Astrocyte (in vitro differentiated cells and primary cell): ENCODE data around the gene PIR. TPM values are rescaled to one million over a fixed set of nuclear protein-coding genes. Genes with fewer than 3 reads are reported as not detected.

ENCODE experiments used
- DNase-seq: peaks from one replicate; pipeline ENCODE4 v3.0.0-alpha.2; 2010; ENCODE audit warnings: low read depth
- FAIRE-seq: peaks from 2 replicates; lab custom pipeline; 2011; peaks lifted over from hg19 to GRCh38; lab: Jason Lieb, UNC
- H2AFZ ChIP-seq: 2 replicates; pipeline ENCODE4 v1.6.0; 2012; ENCODE audit warnings: low read depth, low read length, inconsistent platforms
- H3K27ac ChIP-seq: 2 replicates; pipeline ENCODE4 v1.5.1; 2011; ENCODE audit warnings: low read depth, low read length, inconsistent platforms
- H3K27me3 ChIP-seq: 2 replicates; pipeline ENCODE4 v1.6.0; 2011; ENCODE audit warnings: low read length, inconsistent platforms; ENCODE audit not compliant: insufficient read depth
- H3K36me3 ChIP-seq: 2 replicates; pipeline ENCODE4 v1.5.1; 2011; ENCODE audit warnings: low read length, inconsistent platforms; ENCODE audit not compliant: insufficient read depth
- H3K4me1 ChIP-seq: 2 replicates; pipeline ENCODE4 v1.5.1; 2011; ENCODE audit warnings: low read length, inconsistent platforms; ENCODE audit not compliant: insufficient read depth
- H3K4me2 ChIP-seq: 2 replicates; pipeline ENCODE4 v1.6.0; 2012; ENCODE audit warnings: low read length, inconsistent platforms
- H3K4me3 ChIP-seq: 2 replicates; pipeline ENCODE4 v1.5.1; 2011; ENCODE audit warnings: low read depth, mild to moderate bottlenecking, low read length, inconsistent platforms; ENCODE audit not compliant: insufficient read depth
- H3K79me2 ChIP-seq: 2 replicates; pipeline ENCODE4 v1.6.0; 2012; ENCODE audit warnings: mild to moderate bottlenecking, low read length, inconsistent platforms; ENCODE audit not compliant: insufficient read depth
- H3K9ac ChIP-seq: 2 replicates; pipeline ENCODE4 v1.6.0; 2012; ENCODE audit warnings: mild to moderate bottlenecking, low read length, inconsistent platforms
- H3K9me3 ChIP-seq: 2 replicates; pipeline ENCODE4 v1.5.1; 2012; ENCODE audit warnings: low read depth, mild to moderate bottlenecking, low read length, inconsistent platforms; ENCODE audit not compliant: insufficient read depth
- H4K20me1 ChIP-seq: 2 replicates; pipeline ENCODE4 v1.6.0; 2012; ENCODE audit warnings: low read length, inconsistent platforms; ENCODE audit not compliant: insufficient read depth
- H3K27ac Mint-ChIP-seq: one replicate; pipeline ENCODE4 v1.8.0; 2021; ENCODE audit warnings: mild to moderate bottlenecking, mixed read lengths; ENCODE audit not compliant: unreplicated experiment
- H3K27me3 Mint-ChIP-seq: one replicate; pipeline ENCODE4 v1.8.0; 2021; ENCODE audit warnings: low read depth, mixed read lengths; ENCODE audit not compliant: unreplicated experiment
- H3K36me3 Mint-ChIP-seq: one replicate; pipeline ENCODE4 v1.8.0; 2021; ENCODE audit warnings: low read depth, mixed read lengths; ENCODE audit not compliant: unreplicated experiment
- H3K4me1 Mint-ChIP-seq: one replicate; pipeline ENCODE4 v1.8.0; 2021; ENCODE audit warnings: low read depth, mixed read lengths; ENCODE audit not compliant: unreplicated experiment
- H3K4me3 Mint-ChIP-seq: one replicate; pipeline ENCODE4 v1.8.0; 2021; ENCODE audit warnings: mild to moderate bottlenecking, moderate library complexity, mixed read lengths; ENCODE audit not compliant: unreplicated experiment
- H3K9me3 Mint-ChIP-seq: one replicate; pipeline ENCODE4 v1.8.0; 2021; ENCODE audit warnings: mild to moderate bottlenecking, mixed read lengths; ENCODE audit not compliant: unreplicated experiment
- CTCF ChIP-seq: IDR thresholded peaks from 2 replicates; pipeline ENCODE4 v1.5.1; 2011; ENCODE audit warnings: low read depth, mild to moderate bottlenecking, inconsistent platforms, low read length, moderate library complexity; ENCODE audit not compliant: insufficient read depth
- EZH2 ChIP-seq: IDR thresholded peaks from 2 replicates; pipeline ENCODE4 v1.6.1; 2012; ENCODE audit warnings: mild to moderate bottlenecking, low read length, inconsistent platforms; ENCODE audit not compliant: insufficient read depth
- total RNA-seq: library from RNA; stranded (reverse); gene quantifications from 2 replicates; pipeline ENCODE4 v1.2.1, GENCODE V29; 2021

PIR gene
- total RNA-seq, 1 donor from 2014 or later, result 5.5 TPM

GRCh38 chrX:15345976-15346375, 147.2 kb downstream of the PIR start:
- no peak overlapping the region for H3K27ac Mint-ChIP-seq
- no peak for FAIRE-seq
- no peak for TF ChIP-seq EZH2
- TF ChIP-seq CTCF, result no peak

GRCh38 chrX:15344106-15344505, 149.0 kb downstream of the PIR start:
- no peak overlapping the region for H3K4me3 Mint-ChIP-seq
- peaks cover 3% of the 10 kb centered on the region for H3K27me3 ChIP-seq
- H3K27me3 Mint-ChIP-seq, result peaks cover 1% of the 10 kb centered on the region
- FAIRE-seq (no peak), DNase-seq (no peak)
- H3K4me2 ChIP-seq, result no peak overlapping the region
- no peak for TF ChIP-seq EZH2
- no peak for TF ChIP-seq CTCF
- no peak overlapping the region for H3K4me3 ChIP-seq
- H3K9me3 Mint-ChIP-seq, result no peaks in the 10 kb centered on the region
- H3K79me2 ChIP-seq, result no peaks in the 10 kb centered on the region
- H3K36me3 ChIP-seq, result no peaks in the 10 kb centered on the region
- H3K9ac ChIP-seq, result no peak overlapping the region
- H3K36me3 Mint-ChIP-seq, result no peaks in the 10 kb centered on the region
- no peak overlapping the region for H2AFZ ChIP-seq
- no peaks in the 10 kb centered on the region for H3K9me3 ChIP-seq
- H3K27ac Mint-ChIP-seq, result no peak overlapping the region
- H3K27ac ChIP-seq, result no peak overlapping the region
- no peaks in the 10 kb centered on the region for H3K4me1 Mint-ChIP-seq
- no peaks in the 10 kb centered on the region for H3K4me1 ChIP-seq
- H4K20me1 ChIP-seq, result no peaks in the 10 kb centered on the region

More at GRCh38 chrX:15345976-15346375, 147.2 kb downstream of the PIR start:
- H3K9me3 ChIP-seq, result no peaks in the 10 kb centered on the region
- H3K36me3 ChIP-seq, result no peaks in the 10 kb centered on the region
- H3K9ac ChIP-seq, result no peak overlapping the region
- no peak overlapping the region for H3K4me3 ChIP-seq
- no peaks in the 10 kb centered on the region for H3K79me2 ChIP-seq
- no peak for DNase-seq
- H3K27me3 ChIP-seq, result no peaks in the 10 kb centered on the region
- Mint-ChIP-seq H3K4me3 (no peak overlapping the region), H3K4me1 (no peaks in the 10 kb centered on the region), H3K36me3 (no peaks in the 10 kb centered on the region), H3K9me3 (no peaks in the 10 kb centered on the region), H3K27me3 (peaks cover 1% of the 10 kb centered on the region)
- H2AFZ ChIP-seq, result no peak overlapping the region
- H3K4me2 ChIP-seq, result no peak overlapping the region
- no peaks in the 10 kb centered on the region for H4K20me1 ChIP-seq
- no peak overlapping the region for H3K27ac ChIP-seq
- H3K4me1 ChIP-seq, result no peaks in the 10 kb centered on the region

GRCh38 chrX:15343075-15343476, 150.1 kb downstream of the PIR start:
- Histone ChIP-seq H4K20me1 (no peaks in the 10 kb centered on the region), H3K9me3 (no peaks in the 10 kb centered on the region), H3K36me3 (no peaks in the 10 kb centered on the region), H3K4me3 (no peak overlapping the region), H3K79me2 (no peaks in the 10 kb centered on the region), H3K4me1 (no peaks in the 10 kb centered on the region), H2AFZ (no peak overlapping the region), H3K27ac (no peak overlapping the region), H3K27me3 (peaks cover 3% of the 10 kb centered on the region), H3K9ac (no peak overlapping the region), H3K4me2 (no peak overlapping the region)
- FAIRE-seq (no peak), DNase-seq (no peak)
- H3K27me3 Mint-ChIP-seq, result peaks cover 1% of the 10 kb centered on the region
- H3K4me3 Mint-ChIP-seq, result no peak overlapping the region
- TF ChIP-seq EZH2 (no peak), CTCF (no peak)
- H3K27ac Mint-ChIP-seq, result no peak overlapping the region
- H3K9me3 Mint-ChIP-seq, result no peaks in the 10 kb centered on the region
- H3K36me3 Mint-ChIP-seq, result no peaks in the 10 kb centered on the region
- H3K4me1 Mint-ChIP-seq, result no peaks in the 10 kb centered on the region
